ENCODE measurements around the gene TSHZ1. TPM values are rescaled to one million over a fixed set of nuclear protein-coding genes. Genes with fewer than 3 reads are reported as not detected.
A peak's percentile ranks its signal among the peaks of the same experiment; 100 is the strongest.
"Not testable (repeated sequence)": the region's sequence is repeated elsewhere in the genome, so short reads cannot be mapped to it uniquely, and the experiment has no call there.

The TSHZ1 gene
- total RNA-seq, 4 donors from 2014 or later, result 17.9 to 41.7 (median 32.2) TPM

DNA sequence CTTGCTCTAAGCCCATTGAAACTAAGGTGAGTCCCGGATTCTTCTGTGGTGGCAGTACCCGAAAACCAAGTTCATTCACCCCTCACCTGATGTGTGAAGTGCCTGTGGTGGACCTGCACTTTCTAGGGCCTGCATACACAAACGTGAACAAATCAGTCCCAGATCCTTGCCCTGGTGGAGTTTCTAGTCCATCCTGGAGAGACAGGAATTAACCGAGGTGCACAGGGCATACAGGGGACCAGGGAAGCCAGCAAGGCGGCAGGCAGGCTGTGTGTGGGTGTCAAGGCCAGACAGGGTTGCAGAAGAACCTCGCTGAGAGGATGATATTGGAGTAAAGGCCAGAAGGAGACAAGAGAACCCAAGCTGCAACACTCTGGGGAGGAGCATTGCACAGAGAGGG lies 110.8 kb downstream of the TSHZ1 start:
- Histone ChIP-seq H3K9me3 (peaks cover 0 to 3% (median 0%) of the 10 kb centered on the region in 4 donors), H3K4me3 (no peak overlapping the region), H3K4me1 (peaks cover 0 to 9% (median 4%) of the 10 kb centered on the region in 4 donors), H3K27me3 (no peaks in the 10 kb centered on the region), H3K36me3 (no peaks in the 10 kb centered on the region), H3K27ac (replicated peaks in 1 of 4) (no peak overlapping the region)
- intact Hi-C loops (cut with DNase I), result no loop called here
- 96% methylated on average over 5 of the region's 6 CpGs for WGBS
- TF ChIP-seq EP300 (IDR thresholded peaks at IDR 0.05) (no peak), POLR2AphosphoS5 (IDR thresholded peaks at IDR 0.05) (no peak), POLR2A (IDR thresholded peaks at IDR 0.05; ENCODE audit: low read depth) (no peak)
- TF ChIP-seq, protein P1, sequence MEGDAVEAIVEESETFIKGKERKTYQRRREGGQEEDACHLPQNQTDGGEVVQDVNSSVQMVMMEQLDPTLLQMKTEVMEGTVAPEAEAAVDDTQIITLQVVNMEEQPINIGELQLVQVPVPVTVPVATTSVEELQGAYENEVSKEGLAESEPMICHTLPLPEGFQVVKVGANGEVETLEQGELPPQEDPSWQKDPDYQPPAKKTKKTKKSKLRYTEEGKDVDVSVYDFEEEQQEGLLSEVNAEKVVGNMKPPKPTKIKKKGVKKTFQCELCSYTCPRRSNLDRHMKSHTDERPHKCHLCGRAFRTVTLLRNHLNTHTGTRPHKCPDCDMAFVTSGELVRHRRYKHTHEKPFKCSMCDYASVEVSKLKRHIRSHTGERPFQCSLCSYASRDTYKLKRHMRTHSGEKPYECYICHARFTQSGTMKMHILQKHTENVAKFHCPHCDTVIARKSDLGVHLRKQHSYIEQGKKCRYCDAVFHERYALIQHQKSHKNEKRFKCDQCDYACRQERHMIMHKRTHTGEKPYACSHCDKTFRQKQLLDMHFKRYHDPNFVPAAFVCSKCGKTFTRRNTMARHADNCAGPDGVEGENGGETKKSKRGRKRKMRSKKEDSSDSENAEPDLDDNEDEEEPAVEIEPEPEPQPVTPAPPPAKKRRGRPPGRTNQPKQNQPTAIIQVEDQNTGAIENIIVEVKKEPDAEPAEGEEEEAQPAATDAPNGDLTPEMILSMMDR (IDR thresholded peaks at IDR 0.05), result no peak
- DNase-seq (ENCODE audit: extremely low spot score), result peak; percentile 82

DNA sequence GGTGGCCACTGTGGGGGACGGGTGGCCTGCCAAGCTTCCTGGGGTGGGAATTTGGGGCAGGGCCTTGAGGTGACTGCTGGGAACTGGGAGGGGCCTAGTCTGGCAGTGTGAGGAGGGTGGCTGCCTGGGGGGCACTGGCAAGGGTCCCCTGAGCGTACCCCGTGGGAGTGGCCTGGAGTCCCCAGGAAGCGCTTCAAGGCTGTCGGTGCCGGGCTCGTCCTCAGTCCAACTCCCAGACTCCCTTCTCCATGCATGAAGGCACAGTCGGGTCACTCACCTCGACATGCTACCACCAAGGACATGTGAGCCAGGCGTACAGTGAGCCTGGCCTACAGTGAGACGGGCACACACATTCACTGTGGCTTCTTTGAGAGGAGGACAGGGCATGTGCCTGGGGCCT lies 111.6 kb downstream of the TSHZ1 start:
- Histone ChIP-seq H3K27me3 (no peaks in the 10 kb centered on the region), H3K4me1 (peaks cover 0 to 9% (median 4%) of the 10 kb centered on the region in 4 donors), H3K9me3 (peaks cover 0 to 11% (median 0%) of the 10 kb centered on the region in 4 donors), H3K27ac (replicated peaks in 1 of 4) (no peak overlapping the region), H3K4me3 (no peak overlapping the region), H3K36me3 (no peaks in the 10 kb centered on the region)
- TF ChIP-seq POLR2AphosphoS5 (IDR thresholded peaks at IDR 0.05) (no peak), EP300 (IDR thresholded peaks at IDR 0.05) (no peak), POLR2A (IDR thresholded peaks at IDR 0.05; ENCODE audit: low read depth) (no peak)
- TF ChIP-seq, protein P1 (IDR thresholded peaks at IDR 0.05), result no peak
- WGBS, result no CpG with 5 or more reads among the region's 11 CpGs
- peak; percentile 66 for DNase-seq (ENCODE audit: extremely low spot score)
- intact Hi-C loops (cut with DNase I), result no loop called here

DNA sequence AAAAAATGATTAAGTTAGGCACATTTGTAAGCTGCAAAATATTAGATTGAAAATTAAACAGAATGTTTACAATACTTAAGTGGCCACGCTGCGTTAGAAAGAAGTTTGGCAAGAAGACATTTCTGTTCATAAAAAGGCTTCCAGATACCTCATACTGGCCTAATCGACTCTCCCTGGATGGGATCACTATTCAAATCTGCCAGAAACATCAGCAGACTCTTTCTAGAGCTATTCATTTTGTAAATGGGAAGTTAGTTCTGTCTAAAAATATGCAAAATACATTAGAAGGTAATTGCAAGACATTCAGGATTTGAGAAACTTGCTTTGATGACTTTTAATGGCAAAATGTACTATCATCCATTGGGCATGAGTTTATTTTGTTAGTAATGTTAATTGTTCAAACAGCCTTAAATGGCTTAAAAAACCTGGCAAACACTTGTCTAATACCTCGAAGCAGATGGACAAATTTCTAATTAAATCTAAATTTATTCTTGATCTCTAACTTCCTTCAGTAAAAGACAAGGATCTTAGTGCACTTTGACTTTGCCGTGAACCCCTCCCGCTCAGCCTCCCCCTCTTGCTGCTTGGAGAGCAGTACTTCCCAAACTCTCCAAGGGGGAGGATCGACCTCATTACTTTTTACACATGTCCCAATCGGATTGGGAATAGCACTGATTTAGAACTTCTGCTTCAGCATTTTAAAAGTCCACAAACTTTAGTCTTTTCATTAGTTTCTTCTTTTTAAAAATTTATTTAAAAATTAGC lies 113.4 kb downstream of the TSHZ1 start:
- Histone ChIP-seq H3K9me3 (peaks cover 0 to 14% (median 4%) of the 10 kb centered on the region in 4 donors), H3K4me1 (peaks cover 0 to 9% (median 4%) of the 10 kb centered on the region in 4 donors), H3K36me3 (no peaks in the 10 kb centered on the region), H3K4me3 (no peak overlapping the region), H3K27me3 (no peaks in the 10 kb centered on the region), H3K27ac (replicated peaks in 1 of 4) (no peak overlapping the region)
- intact Hi-C loops (cut with DNase I), result no loop called here
- TF ChIP-seq EP300 (IDR thresholded peaks at IDR 0.05) (no peak), POLR2AphosphoS5 (IDR thresholded peaks at IDR 0.05) (no peak), POLR2A (IDR thresholded peaks at IDR 0.05; ENCODE audit: low read depth) (no peak)
- TF ChIP-seq, protein P1 (IDR thresholded peaks at IDR 0.05), result no peak
- 43% methylated on average over 8 of the region's 8 CpGs for WGBS
- peak; percentile 90 for DNase-seq (ENCODE audit: extremely low spot score)

DNA sequence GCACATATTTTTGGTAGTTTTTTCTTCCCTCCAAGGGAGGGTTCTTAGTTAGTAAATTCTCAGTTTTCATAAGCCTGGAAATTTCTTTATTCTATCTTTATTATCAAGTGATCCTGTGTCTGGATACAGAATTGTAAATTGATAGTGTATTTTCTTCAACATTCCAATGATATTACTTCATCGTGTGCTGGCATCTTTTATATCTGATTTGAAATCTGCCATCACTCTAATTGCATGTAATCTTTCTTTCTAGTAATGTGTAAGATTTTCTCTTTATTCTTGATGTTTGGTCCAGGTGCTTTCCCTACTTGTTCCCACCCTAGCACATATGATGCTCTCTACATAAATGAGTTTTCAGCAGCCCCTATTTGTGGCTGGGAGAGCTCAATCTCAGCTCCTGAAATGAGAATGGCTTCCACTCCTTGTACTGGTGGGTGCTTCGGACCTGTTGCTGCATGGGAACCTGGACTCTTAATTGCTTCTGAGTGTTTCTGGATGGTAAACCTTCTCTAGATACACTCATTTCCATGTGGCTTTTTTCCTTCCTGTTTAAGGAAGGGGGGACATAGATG lies 114.2 kb downstream of the TSHZ1 start:
- 93% methylated on average over 2 of the region's 2 CpGs for WGBS
- intact Hi-C loops (cut with DNase I), result no loop called here

DNA sequence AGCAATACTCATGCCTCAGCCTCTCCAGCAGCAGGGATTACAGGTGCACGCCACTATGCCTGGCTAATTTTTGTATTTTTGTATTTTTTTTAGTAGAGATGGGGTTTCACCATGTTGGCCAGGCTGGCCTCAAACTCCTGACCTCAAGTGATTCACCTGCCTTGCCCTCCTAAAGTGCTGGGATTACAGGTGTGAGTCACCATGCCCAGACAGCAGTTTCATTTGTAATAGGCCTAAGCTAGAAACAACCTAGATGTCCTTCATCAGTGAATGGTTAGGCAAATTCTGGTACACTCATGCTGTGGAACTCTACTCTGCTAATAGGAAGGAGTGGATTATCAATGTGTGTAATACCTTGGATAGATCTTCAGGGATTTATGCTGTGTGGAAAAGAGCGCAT lies 119.2 kb downstream of the TSHZ1 start:
- H3K27me3 ChIP-seq; H3K27ac ChIP-seq (replicated peaks in 1 of 4); H3K4me3 ChIP-seq; intact Hi-C loops (cut with DNase I); H3K36me3 ChIP-seq; H3K4me1 ChIP-seq: not testable (repeated sequence)
- H3K9me3 ChIP-seq, result peaks cover 0 to 14% (median 4%) of the 10 kb centered on the region in 4 donors
- WGBS, result 97% methylated on average over 2 of the region's 2 CpGs
- peak; percentile 12 for DNase-seq (ENCODE audit: extremely low spot score)

More for the DNA sequence above, 114.2 kb downstream of the TSHZ1 start:
- H3K4me1 ChIP-seq, result peaks cover 0 to 9% (median 4%) of the 10 kb centered on the region in 4 donors
- no peak overlapping the region for H3K27ac ChIP-seq (replicated peaks in 1 of 4)
- no peaks in the 10 kb centered on the region for H3K27me3 ChIP-seq
- peaks cover 0 to 14% (median 4%) of the 10 kb centered on the region in 4 donors for H3K9me3 ChIP-seq
- peak; percentile 26 for DNase-seq (ENCODE audit: extremely low spot score)
- H3K4me3 ChIP-seq, result no peak overlapping the region
- TF ChIP-seq EP300 (IDR thresholded peaks at IDR 0.05) (no peak), POLR2AphosphoS5 (IDR thresholded peaks at IDR 0.05) (no peak), POLR2A (IDR thresholded peaks at IDR 0.05; ENCODE audit: low read depth) (no peak)
- TF ChIP-seq, protein P1 (IDR thresholded peaks at IDR 0.05), result no peak
- H3K36me3 ChIP-seq, result no peaks in the 10 kb centered on the region
